ENCODE data around the gene ACBD6.

ACBD6 gene

GRCh38 chr1:180250883-180251509, 251.4 kb downstream of the ACBD6 start:
- 82% methylated on average over 13 of the region's 16 CpGs for WGBS (ENCODE audit: insufficient coverage)
- no peak overlapping the region for H3K4me3 ChIP-seq (ENCODE audit: control insufficient read depth in 1 of 7, extremely low read depth in 1 of 7, insufficient read depth in 4 of 7, low read depth in 2 of 7, low read length in 6 of 7)
- no peaks in the 10 kb centered on the region for H3K36me3 ChIP-seq (ENCODE audit: control insufficient read depth in 4 of 4, insufficient read depth in 4 of 4, low read length in 3 of 4)
- H3K4me1 ChIP-seq (ENCODE audit: control extremely low read depth in 1 of 4, control insufficient read depth in 4 of 4, insufficient read depth in 4 of 4, low read length in 3 of 4), result no peaks in the 10 kb centered on the region
- CTCF ChIA-PET, result interaction anchor here (1.0 to 3.4 kb wide), 3 partner anchors 158 to 232 kb away, joined by 3 to 21 read pairs (median 4); no protein-coding TSS in a partner anchor
- DNase-seq, result no peak
- no peak overlapping the region for H3K27ac ChIP-seq (ENCODE audit: insufficient read depth in 1 of 2, low read depth in 1 of 2, low read length in 2 of 2, poor library complexity in 1 of 2, severe bottlenecking in 2 of 2)
- no peaks in the 10 kb centered on the region for H3K9me3 ChIP-seq (ENCODE audit: control extremely low read depth in 1 of 5, control insufficient read depth in 4 of 5, insufficient read depth in 2 of 5, low read depth in 1 of 5, low read length in 4 of 5)
- POLR2A ChIA-PET, result no interaction called here
- no peaks in the 10 kb centered on the region for H3K27me3 ChIP-seq (replicated peaks in 2 of 5; ENCODE audit: control insufficient read depth in 4 of 5, insufficient read depth in 5 of 5, low read length in 4 of 5)

GRCh38 chr1:180250499-180250770, 251.9 kb downstream of the ACBD6 start:
- Histone ChIP-seq H3K27ac (ENCODE audit: insufficient read depth in 1 of 2, low read depth in 1 of 2, low read length in 2 of 2, poor library complexity in 1 of 2, severe bottlenecking in 2 of 2) (no peak overlapping the region), H3K36me3 (ENCODE audit: control insufficient read depth in 4 of 4, insufficient read depth in 4 of 4, low read length in 3 of 4) (no peaks in the 10 kb centered on the region), H3K9me3 (ENCODE audit: control extremely low read depth in 1 of 5, control insufficient read depth in 4 of 5, insufficient read depth in 2 of 5, low read depth in 1 of 5, low read length in 4 of 5) (no peaks in the 10 kb centered on the region), H3K27me3 (replicated peaks in 2 of 5; ENCODE audit: control insufficient read depth in 4 of 5, insufficient read depth in 5 of 5, low read length in 4 of 5) (no peaks in the 10 kb centered on the region), H3K4me1 (ENCODE audit: control extremely low read depth in 1 of 4, control insufficient read depth in 4 of 4, insufficient read depth in 4 of 4, low read length in 3 of 4) (no peaks in the 10 kb centered on the region), H3K4me3 (ENCODE audit: control insufficient read depth in 1 of 7, extremely low read depth in 1 of 7, insufficient read depth in 4 of 7, low read depth in 2 of 7, low read length in 6 of 7) (no peak overlapping the region)
- ChIA-PET POLR2A (no interaction called here), CTCF (no interaction called here)
- DNase-seq, result no peak
- WGBS (ENCODE audit: insufficient coverage), result 89% methylated on average over 7 of the region's 7 CpGs

GRCh38 chr1:180249725-180250498, 252.5 kb downstream of the ACBD6 start:
- no peaks in the 10 kb centered on the region for H3K36me3 ChIP-seq (ENCODE audit: control insufficient read depth in 4 of 4, insufficient read depth in 4 of 4, low read length in 3 of 4)
- CTCF ChIA-PET, result interaction anchor here (0.9 to 1.5 kb wide), 2 partner anchors 7 to 232 kb away, joined by 3 read pairs; no protein-coding TSS in a partner anchor
- POLR2A ChIA-PET, result no interaction called here
- WGBS (ENCODE audit: insufficient coverage), result 96% methylated on average over 4 of the region's 13 CpGs
- no peak overlapping the region for H3K27ac ChIP-seq (ENCODE audit: insufficient read depth in 1 of 2, low read depth in 1 of 2, low read length in 2 of 2, poor library complexity in 1 of 2, severe bottlenecking in 2 of 2)
- no peaks in the 10 kb centered on the region for H3K27me3 ChIP-seq (replicated peaks in 2 of 5; ENCODE audit: control insufficient read depth in 4 of 5, insufficient read depth in 5 of 5, low read length in 4 of 5)
- DNase-seq, result no peak
- no peaks in the 10 kb centered on the region for H3K9me3 ChIP-seq (ENCODE audit: control extremely low read depth in 1 of 5, control insufficient read depth in 4 of 5, insufficient read depth in 2 of 5, low read depth in 1 of 5, low read length in 4 of 5)
- H3K4me3 ChIP-seq (ENCODE audit: control insufficient read depth in 1 of 7, extremely low read depth in 1 of 7, insufficient read depth in 4 of 7, low read depth in 2 of 7, low read length in 6 of 7), result no peak overlapping the region
- H3K4me1 ChIP-seq (ENCODE audit: control extremely low read depth in 1 of 4, control insufficient read depth in 4 of 4, insufficient read depth in 4 of 4, low read length in 3 of 4), result no peaks in the 10 kb centered on the region

- H3K4me1 ChIP-seq (ENCODE audit: control extremely low read depth in 1 of 4, control insufficient read depth in 4 of 4, insufficient read depth in 4 of 4, low read length in 3 of 4), result no peaks in the 10 kb centered on the region
- H3K36me3 ChIP-seq (ENCODE audit: control insufficient read depth in 4 of 4, insufficient read depth in 4 of 4, low read length in 3 of 4), result no peaks in the 10 kb centered on the region
- H3K27me3 ChIP-seq (replicated peaks in 2 of 5; ENCODE audit: control insufficient read depth in 4 of 5, insufficient read depth in 5 of 5, low read length in 4 of 5), result peaks cover 0 to 5% (median 0%) of the 10 kb centered on the region in 5 experiments
- 95% methylated on average over 5 of the region's 11 CpGs for WGBS (ENCODE audit: insufficient coverage)
- DNase-seq, result peak in 2 of 3 donors; percentile 27 to 29
- H3K27ac ChIP-seq (ENCODE audit: insufficient read depth in 1 of 2, low read depth in 1 of 2, low read length in 2 of 2, poor library complexity in 1 of 2, severe bottlenecking in 2 of 2), result no peak overlapping the region
- ChIA-PET POLR2A (no interaction called here), CTCF (interaction anchor here (0.9 to 1.5 kb wide), 3 partner anchors 8 to 233 kb away, joined by 3 to 6 read pairs (median 3); no protein-coding TSS in a partner anchor)
- H3K4me3 ChIP-seq (ENCODE audit: control insufficient read depth in 1 of 7, extremely low read depth in 1 of 7, insufficient read depth in 4 of 7, low read depth in 2 of 7, low read length in 6 of 7), result no peak overlapping the region
- no peaks in the 10 kb centered on the region for H3K9me3 ChIP-seq (ENCODE audit: control extremely low read depth in 1 of 5, control insufficient read depth in 4 of 5, insufficient read depth in 2 of 5, low read depth in 1 of 5, low read length in 4 of 5)
Observed at GRCh38 chr1:180248731-180249681, 253.4 kb downstream of the ACBD6 start.

GRCh38 chr1:180248176-180248575, 254.2 kb downstream of the ACBD6 start:
- Histone ChIP-seq H3K4me1 (ENCODE audit: control extremely low read depth in 1 of 4, control insufficient read depth in 4 of 4, insufficient read depth in 4 of 4, low read length in 3 of 4) (no peaks in the 10 kb centered on the region), H3K27ac (ENCODE audit: insufficient read depth in 1 of 2, low read depth in 1 of 2, low read length in 2 of 2, poor library complexity in 1 of 2, severe bottlenecking in 2 of 2) (no peak overlapping the region), H3K9me3 (ENCODE audit: control extremely low read depth in 1 of 5, control insufficient read depth in 4 of 5, insufficient read depth in 2 of 5, low read depth in 1 of 5, low read length in 4 of 5) (no peaks in the 10 kb centered on the region), H3K36me3 (ENCODE audit: control insufficient read depth in 4 of 4, insufficient read depth in 4 of 4, low read length in 3 of 4) (no peaks in the 10 kb centered on the region), H3K4me3 (ENCODE audit: control insufficient read depth in 1 of 7, extremely low read depth in 1 of 7, insufficient read depth in 4 of 7, low read depth in 2 of 7, low read length in 6 of 7) (no peak overlapping the region), H3K27me3 (replicated peaks in 2 of 5; ENCODE audit: control insufficient read depth in 4 of 5, insufficient read depth in 5 of 5, low read length in 4 of 5) (peaks cover 0 to 9% (median 3%) of the 10 kb centered on the region in 5 experiments)
- ChIA-PET CTCF (interaction anchor here (1.0 to 1.2 kb wide), 3 partner anchors 25 to 434 kb away, joined by 3 to 6 read pairs (median 3); no protein-coding TSS in a partner anchor), POLR2A (no interaction called here)
- whole genome bisulfite sequencing (ENCODE audit: insufficient coverage), result 98% methylated on average over 7 of the region's 7 CpGs
- no peak for DNase-seq

- Histone ChIP-seq H3K27ac (ENCODE audit: insufficient read depth in 1 of 2, low read depth in 1 of 2, low read length in 2 of 2, poor library complexity in 1 of 2, severe bottlenecking in 2 of 2) (no peak overlapping the region), H3K4me1 (ENCODE audit: control extremely low read depth in 1 of 4, control insufficient read depth in 4 of 4, insufficient read depth in 4 of 4, low read length in 3 of 4) (no peaks in the 10 kb centered on the region), H3K4me3 (ENCODE audit: control insufficient read depth in 1 of 7, extremely low read depth in 1 of 7, insufficient read depth in 4 of 7, low read depth in 2 of 7, low read length in 6 of 7) (no peak overlapping the region), H3K9me3 (ENCODE audit: control extremely low read depth in 1 of 5, control insufficient read depth in 4 of 5, insufficient read depth in 2 of 5, low read depth in 1 of 5, low read length in 4 of 5) (no peaks in the 10 kb centered on the region), H3K36me3 (ENCODE audit: control insufficient read depth in 4 of 4, insufficient read depth in 4 of 4, low read length in 3 of 4) (no peaks in the 10 kb centered on the region), H3K27me3 (replicated peaks in 2 of 5; ENCODE audit: control insufficient read depth in 4 of 5, insufficient read depth in 5 of 5, low read length in 4 of 5) (peaks cover 0 to 15% (median 4%) of the 10 kb centered on the region in 5 experiments)
- WGBS (ENCODE audit: insufficient coverage), result 100% methylated on average over 3 of the region's 4 CpGs
- no peak for DNase-seq
- CTCF ChIA-PET, result interaction anchor here (1.0 to 1.1 kb wide), 2 partner anchors 26 to 433 kb away, joined by 3 read pairs; no protein-coding TSS in a partner anchor
- POLR2A ChIA-PET, result no interaction called here
Observed at GRCh38 chr1:180247580-180247979, 254.8 kb downstream of the ACBD6 start.

All from common myeloid progenitor, CD34-positive (primary cell).